HTERT RPE-1 (cell line): Measurements from ENCODE around the gene CABLES2.

Experiments used
- in situ Hi-C: fragments of 300-500 bp; cut with MboI; formaldehyde crosslinking; loops from 4 replicates; pipeline ENCODE4 v1.14.3; 2020; ENCODE audit warnings: low sequenced_read_pairs

CABLES2 gene

DNA sequence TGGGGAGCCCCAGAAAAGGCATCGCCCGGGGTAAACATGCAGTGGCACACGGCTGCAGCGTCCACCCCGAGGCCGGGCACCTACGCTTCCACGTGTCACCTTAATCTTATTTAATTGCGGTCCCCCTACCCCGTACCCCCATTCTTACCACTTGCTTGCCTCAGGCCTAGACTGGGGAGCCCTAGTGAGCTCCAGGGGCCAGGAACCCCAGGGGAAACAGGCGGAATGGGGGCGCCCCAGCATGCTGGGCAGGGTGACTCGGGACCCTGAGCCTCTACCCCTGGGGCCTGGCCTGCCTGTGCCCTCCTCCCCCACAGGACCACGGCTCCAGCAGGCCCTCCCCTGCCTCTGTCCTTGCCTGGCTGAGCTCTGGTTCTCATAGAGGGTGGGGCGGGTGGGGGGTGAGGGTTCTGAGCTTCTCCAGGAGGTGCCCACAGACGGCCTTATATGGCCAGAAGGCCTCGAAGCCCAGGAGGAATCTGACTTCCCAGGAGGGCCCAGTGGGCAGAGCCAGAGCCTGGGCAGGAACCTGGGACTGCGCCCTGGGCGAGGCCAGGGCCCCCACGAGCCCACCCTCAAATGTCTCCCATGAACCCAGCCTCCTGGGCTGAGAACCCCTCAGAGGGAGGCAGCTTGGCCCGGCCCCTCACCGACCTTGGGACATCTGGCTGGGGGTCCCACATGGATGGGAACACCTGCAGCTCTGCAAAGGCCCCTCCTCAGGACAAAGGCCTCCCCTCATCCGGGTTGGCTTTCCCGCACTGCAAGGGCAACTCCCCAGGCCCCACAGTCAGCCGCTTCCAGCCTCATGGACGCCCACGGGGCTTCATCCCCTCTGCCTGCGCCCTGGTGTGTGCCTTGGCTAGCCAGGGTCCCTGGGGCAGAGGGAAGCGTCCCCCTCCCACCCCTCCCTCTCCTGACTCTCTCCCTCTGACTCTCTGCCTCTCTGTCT, 34.8 kb downstream of the CABLES2 start:
- in situ Hi-C loops: no loop called here

GRCh38 chr20:62371588-62372041, 35.5 kb downstream of the CABLES2 start:
- in situ Hi-C loops: no loop called here

DNA sequence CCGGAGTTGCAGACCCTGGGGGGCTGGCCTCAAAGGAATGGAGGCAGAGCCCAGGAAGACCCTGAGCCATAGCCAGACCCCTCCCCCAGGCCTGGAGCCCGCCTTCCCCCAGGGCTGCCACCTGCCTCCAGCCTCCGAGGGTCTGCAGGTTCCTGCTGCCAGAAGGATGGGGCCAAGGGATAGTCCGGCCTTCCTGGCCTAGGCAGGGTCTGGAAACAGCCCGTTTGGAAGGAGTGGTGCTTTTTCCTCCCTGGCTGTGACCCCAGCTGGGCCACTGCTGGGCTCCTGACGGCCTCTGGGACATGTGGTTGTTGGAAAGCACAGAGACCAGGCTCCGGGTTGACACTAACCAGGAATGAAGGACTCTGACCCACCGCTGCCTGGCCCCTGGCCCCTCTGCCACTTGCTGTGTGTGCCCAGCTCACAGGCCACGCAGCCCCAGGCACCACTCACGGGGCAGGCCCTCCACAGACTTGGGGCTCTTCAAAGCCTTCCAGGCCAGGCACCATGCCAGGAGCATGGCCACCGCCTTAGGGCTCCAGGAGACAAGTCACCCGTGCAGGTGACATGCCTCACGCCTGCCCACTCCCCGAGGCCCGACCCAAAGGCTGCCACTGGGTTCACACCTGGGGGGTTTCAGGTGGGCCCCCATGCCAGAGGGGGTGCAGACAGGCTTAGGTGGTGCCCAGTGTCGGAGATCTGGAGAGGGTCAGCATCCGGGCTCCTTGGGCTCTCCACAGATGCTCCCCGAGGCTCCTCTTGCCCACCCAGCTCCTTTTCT, 36.1 kb downstream of the CABLES2 start:
- in situ Hi-C loops: no loop called here

DNA sequence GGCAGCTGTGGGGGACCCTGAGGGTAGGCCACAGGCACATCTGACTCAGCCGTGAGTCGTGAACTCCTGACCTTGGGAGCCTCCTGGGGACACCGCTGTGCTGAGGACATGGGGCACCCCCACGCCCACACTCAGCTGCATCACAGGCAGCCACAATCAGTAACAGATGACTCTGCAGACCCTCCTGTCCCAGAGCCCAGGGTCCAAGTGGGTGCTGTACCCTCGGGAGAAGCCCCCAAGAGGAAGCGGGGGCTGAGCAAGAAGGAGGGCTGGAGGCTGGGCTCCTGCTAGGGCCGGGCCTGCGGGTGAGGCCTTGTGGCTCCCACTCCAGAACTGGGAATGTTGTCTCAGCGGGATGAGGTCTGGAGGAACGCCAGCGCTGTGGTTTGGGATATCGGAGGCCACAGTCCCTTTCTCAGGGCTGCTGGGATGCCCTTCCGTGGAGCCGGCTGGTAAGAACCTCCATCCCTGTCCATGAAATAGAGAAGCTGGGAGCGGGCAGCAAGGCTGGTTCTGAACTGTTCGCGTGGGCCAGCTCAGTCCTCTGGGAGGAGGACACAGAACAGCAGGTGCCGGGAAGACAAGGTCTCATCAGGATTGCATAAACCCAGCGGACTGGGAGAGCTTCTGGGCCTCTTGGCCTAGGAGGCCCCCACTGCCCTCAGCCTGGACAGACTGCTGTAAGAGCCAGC, 36.8 kb downstream of the CABLES2 start:
- in situ Hi-C loops: no loop called here

DNA sequence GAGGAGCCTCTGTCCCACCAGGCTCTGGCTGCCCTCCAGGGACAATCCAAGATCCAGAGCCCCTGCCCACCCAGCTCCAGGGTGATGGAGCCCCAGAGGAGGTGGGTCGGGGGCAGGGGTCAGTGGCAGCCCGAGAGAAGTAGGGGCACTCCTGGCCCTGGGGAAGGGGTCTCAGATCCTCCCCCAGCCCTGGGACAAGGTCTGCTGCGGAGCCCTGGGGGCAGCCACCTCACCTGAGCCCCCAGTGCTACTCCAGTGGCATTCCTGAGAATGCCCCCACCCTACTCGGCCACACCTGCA, 37.3 kb downstream of the CABLES2 start:
- in situ Hi-C loops: no loop called here

DNA sequence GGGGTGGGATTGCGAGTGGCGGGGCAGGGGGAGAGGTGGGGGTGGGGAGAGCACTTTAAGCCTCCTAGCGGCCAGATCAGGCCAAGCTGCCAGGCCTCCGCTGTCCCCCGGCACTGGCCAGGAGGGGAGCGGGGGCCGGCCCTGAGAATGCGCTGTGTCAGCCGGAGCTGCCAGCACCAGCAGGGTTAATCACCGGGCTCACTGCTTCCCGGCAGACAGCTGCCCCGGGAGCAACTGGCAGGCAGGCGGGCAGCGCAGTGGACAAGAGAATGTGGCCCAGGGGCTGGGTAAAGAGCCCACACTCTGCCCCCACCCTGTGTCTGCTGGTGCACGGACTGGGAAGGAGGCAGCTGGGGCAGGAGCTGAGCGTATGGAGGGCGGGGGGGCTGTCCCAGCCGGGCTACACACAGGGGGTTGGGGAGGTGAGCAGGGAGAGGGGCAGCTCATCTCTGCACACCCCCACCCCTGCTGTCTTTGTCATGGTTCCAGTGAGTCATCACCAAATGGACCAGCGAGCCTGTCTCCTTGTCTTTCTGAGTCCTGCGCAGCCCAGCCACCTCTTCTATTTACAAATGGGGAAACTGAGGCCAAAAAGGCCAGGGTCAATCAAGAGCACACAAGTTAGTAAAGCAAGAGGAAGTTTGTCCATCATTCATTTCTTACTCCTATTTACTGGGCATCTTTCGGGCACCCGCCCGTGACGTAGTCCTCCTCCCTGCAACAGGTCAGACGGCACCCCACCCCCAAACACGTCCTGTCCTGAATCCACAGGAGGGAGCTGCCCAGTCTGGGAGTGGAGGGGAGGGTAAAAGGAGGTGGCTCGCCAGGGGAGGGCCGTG, 37.9 kb downstream of the CABLES2 start:
- in situ Hi-C loops: no loop called here

- in situ Hi-C loops: no loop called here
Measured at GRCh38 chr20:62368392-62368975, 38.6 kb downstream of the CABLES2 start.

GRCh38 chr20:62367633-62368391, 39.3 kb downstream of the CABLES2 start:
- in situ Hi-C loops: no loop called here

- in situ Hi-C loops: no loop called here
Measured at GRCh38 chr20:62367136-62367632, 39.9 kb downstream of the CABLES2 start, which contains the start of gene LAMA5. Gene LAMA5 (minus strand): TSS chr20:62367312. CDS start chr20:62367245, 67 bp downstream.

DNA sequence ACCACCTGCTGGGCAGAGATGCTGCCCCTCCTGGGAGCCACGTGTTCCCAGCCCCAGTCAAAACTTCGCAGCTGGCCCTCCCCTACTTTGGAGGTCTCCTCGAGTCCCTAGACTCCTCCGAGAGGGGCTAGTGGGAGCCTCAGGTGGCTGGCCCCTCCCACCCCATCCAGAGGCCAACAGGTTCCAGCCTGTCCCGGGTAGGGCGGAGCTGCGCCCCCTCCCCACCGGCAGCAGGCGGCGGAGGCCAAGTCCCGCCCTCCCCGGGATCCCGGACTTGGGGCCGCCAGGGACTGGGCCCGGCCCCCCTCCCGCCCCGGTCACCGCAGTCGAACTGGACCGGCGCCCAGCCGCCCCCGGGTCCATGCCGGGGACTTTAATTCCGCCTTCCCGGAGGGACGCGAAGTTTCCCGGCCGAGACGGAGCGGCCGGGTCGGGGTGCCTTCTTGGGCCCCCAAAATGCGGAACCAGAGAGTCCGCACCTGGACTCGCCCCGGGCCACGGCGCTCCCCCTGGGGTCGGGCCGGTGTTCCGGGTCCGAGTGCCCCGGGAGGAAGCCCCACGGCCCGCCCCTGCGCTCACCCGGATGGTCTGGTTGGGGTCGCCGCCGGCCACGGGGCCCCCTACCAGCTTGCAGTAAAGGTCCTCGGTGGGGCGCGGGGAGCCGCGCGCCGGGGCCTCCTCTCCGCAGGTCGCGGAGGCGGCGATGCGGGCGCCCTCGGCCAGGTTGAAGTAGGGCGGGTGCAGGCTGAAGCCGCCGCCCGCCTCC, 40.5 kb downstream of the CABLES2 start:
- in situ Hi-C loops: no loop called here

GRCh38 chr20:62365814-62366369, 41.2 kb downstream of the CABLES2 start:
- in situ Hi-C loops: no loop called here

DNA sequence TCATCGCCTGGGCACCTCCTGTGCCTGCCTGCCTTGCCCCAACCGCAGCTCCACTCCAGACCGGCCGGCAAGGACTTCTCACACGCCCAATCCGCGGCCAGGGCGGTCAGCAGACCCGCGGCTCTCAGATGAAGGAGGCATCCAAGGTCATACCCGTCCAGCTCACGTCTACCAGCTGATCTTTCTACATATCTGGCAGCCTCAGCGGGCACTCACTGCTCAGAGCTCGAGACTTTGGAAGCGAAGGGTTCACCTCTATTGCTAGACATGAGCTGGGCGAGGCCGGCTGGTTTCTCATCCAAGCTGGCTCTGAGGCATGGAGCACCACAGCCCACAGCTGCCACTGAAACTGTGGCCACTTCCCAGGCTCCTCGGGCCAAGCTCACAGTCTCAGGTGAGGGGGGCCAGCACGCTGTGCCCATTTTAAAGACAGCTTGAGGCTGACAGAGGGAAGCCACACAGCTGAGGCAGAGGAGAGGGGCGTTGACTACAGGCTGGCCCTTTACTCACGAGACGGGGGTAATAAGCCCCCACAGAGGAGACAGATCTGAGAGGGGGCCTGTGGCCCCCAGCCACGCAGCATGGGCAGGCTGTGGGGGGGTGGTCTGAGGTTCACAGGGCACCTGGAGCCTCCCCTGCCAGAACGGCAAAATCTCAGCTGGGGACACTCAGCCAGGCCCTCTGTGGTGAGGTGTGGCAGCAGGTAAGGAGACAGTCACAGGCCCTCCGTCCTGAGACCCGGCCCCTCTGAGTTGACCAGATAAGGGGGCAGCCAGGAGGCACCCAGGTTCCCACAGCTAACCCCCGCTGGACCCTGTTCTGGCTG, 42.0 kb downstream of the CABLES2 start:
- in situ Hi-C loops: no loop called here

DNA sequence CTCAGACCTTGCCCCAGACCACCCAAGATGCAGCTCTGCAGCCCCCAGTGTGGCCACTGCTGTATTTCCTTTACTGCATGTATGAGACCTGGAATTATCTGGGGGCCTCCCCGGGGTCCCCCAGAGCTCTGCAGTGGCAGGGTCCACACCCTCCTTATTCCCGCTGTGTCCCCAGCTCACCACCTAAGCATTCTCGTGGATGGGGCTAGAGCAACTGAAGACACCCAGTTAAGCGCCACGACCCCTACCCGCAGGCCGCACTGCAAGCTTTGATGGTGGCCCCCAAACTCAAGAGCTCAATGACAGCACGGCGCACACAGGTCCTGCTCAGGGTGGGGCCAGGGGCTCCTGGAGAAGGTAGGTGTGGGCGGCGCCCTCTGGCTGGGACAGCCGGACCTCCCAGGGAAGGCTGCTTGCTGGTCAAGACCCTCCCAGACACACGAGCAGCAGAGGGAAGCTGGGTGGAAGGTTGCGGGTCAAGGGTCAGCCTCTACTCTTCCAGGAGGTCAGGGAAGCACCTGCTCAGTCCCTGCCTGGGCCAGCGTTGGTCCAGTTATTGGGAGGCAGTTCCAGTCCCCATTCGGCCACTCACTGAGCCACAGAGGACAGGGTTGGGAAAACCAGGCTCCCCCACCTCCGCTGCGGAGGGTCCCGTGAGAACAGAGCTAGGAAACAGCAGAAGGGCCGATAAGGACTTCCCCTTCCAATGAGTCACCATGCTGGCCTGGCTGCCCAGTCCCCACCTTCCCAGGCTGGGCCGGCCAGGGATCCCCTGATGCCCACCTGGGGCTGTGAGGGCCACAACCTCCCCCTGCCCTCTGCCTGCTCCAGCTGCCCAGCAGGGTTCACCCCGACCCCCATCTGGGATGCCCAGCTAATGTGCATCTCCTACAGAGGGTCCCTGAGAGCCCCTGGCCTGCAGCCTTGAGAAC, 42.9 kb downstream of the CABLES2 start:
- in situ Hi-C loops: no loop called here

DNA sequence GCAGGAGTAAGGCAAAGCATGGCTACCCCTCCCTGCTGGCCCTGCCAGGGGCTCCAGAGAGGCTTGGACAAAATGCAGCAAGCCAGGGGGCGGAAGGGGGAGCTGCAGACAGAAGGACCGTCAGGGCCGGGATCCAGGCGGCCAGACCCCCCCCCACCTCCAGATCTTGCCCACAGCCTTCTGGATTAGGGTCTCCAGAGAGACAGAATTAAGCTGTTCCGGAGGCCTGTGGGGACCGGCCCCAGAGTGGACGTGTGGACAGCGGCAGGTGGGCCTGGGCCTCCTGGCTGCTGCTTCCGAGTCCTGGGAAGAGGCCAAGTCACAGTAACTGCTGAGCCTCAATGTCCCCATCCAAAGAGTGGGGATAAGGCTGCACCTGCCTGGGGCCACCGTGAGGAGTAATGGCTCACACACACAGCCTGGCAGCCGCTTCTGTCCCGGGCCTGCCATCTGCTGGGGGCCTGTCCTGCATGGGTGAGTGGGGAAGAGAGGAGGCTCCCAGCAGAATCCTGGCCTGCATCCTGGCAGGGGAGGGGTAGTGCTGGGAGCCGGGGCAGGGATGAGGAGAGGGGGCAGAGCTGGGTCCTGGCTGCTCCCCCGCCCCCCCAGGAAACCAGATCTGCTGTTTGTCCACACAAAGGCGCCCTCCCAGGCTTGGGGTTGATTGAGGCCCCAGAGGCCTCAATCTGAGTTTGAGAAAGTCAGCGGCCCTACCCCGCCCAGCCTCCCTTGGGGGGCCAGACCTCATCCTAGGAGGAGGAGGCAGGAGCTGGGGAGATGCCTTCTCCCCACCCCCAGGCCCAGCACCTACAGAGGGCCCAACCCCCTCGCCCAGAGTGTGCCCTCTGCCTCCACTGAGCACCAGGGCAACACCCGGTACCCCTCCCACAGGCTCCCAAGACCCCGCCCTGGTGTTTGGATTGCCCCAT, 43.8 kb downstream of the CABLES2 start:
- in situ Hi-C loops: no loop called here

GRCh38 chr20:62362590-62362940, 44.5 kb downstream of the CABLES2 start:
- in situ Hi-C loops: no loop called here
